SW480 (cell line): ENCODE measurements around the gene LARP1B.
"Not testable (repeated sequence)": the region's sequence is repeated elsewhere in the genome, so short reads cannot be mapped to it uniquely, and the experiment has no call there.

Experiments used
- DNase-seq: peaks from one replicate; pipeline ENCODE4 v3.0.0-alpha.2; 2016; ENCODE audit warnings: low spot score

LARP1B gene

GRCh38 chr4:128227991-128228571, 167.0 kb downstream of the LARP1B start:
- no peak for DNase-seq

GRCh38 chr4:128228845-128229795, 168.0 kb downstream of the LARP1B start:
- DNase-seq = no peak

DNA sequence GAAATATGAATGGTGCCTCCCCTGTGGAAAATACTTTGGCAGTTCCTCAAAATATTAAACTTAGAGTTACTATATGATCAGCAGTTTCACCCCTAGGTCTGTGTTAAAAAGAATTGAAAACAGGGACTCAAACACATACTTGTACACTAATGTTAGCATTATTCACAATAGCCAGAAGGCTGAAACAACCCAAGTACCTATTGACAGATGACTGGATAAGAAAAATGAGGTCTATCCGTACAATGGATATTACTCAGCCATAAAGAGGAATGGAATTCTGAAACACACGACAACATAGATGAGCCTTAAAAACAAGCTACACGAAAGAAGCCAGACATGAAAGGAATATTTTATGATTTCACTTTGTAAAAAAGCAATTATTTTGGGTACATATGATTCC, 171.6 kb downstream of the LARP1B start:
- DNase-seq = no peak

DNA sequence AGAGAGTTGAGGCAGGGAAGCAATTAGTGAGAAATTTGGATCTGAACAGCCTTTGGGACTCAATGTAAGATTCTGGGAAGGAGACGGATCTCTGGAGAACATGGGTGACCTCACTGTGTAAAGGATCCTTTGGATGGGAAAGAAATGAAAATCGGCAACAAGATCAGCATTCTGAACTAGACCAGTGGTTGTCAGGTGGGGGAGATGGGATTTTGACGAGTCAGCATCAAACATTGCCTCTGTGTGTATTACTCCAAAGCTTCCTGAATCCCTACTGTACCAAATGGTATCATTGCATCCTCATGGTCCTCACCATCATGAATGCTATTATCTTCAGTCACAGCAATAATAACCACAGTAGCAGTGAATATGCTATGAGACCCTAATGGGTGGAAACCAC, 173.7 kb downstream of the LARP1B start:
- DNase-seq = no peak

DNA sequence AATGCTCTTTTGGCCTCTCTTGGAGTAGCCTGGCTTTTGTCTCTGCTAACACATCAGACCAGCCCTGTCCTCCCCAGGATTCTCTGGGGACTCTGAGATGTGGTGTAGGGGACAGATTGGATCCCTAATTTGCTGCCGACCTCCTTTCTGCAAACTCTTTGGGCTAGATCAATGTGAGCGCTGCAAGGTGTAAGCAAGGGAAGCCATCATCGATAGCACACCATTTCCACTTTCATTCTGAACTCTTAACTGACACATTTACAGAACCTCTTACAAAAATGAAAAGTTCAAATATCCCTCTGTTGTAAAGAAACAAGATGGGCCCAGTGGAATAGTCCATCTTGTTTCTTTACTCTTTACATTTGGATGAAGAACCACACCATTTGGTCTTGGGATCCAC, 179.9 kb downstream of the LARP1B start:
- no peak for DNase-seq

DNA sequence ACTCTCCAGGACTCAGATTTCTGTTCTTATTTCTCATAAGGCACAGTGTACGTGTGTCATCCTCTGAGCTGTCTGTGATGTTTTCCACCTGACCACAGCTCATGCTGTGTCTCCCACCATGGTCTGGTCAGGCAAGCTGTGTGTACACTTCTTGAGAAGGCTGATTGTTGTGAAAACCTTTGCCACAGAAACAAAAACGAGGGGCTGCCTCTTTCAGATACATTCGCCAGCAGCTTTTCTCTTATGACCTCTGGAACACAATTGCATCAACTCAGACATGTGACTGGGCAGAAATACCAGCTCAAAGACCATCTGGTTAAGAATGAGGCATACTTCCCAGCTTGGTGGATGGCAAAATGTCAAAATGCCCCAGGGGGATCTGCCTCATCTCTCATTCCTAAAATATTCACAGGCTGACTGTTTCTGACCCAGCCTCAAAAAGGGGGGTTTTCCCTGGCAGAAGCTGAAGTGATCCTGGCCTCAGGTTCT, 180.4 kb downstream of the LARP1B start:
- no peak for DNase-seq

DNA sequence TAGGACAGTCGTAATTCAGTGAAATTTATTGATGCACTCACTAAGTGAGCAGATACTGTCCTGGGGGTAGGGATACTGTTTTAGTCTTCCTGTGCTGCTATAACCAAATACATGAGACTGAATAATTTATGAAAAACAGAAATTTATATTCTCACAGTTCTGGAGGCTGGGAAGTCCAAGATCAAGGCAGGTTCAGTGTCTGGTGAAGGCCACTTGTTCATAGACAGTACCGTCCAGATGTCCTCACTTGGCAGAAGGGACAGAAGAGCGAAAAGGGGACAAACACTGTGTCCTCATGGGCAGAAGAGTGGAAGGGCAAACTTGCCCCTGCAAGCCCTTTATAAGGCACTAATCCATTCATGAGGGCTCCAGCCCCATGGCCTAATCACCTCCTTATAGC, 180.9 kb downstream of the LARP1B start:
- DNase-seq = no peak

DNA sequence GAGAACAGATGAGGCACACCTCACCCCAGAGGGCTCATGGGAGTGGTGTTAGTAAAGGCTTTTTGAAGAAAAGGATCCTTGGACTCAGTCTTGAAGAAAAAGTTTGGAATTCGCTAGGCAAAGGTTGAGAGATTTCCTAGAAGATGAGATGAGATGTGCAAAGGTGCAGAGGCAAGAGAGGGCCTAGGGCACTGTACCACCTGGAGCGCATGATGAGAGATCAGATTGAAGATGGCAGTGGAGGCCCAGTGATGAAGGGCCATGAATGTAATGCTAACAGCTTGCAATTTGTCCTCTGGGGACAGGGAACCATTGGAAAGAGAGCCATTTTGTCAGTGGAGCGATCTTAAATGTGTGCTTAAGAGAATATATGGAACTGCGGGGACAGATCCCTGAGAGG, 181.5 kb downstream of the LARP1B start:
- no peak for DNase-seq

DNA sequence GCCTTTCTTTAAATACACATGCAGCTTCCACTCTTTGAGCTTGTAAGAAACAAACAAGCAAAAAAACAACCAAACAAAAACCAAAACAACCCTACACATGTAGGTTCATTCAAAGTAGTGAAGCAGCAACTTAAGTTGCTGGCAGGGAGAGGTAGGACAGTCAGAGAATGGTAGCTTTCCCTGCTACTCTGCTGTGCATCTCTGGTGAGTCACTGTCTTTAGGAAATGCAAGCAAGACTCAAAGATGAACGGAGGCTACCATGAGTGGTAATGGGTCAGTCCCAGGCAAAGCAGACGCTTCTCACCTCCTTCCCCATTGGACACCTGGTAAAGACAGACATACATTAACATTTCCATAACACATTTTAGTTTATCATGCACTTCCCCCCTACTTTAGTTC, 183.3 kb downstream of the LARP1B start:
- no peak for DNase-seq

DNA sequence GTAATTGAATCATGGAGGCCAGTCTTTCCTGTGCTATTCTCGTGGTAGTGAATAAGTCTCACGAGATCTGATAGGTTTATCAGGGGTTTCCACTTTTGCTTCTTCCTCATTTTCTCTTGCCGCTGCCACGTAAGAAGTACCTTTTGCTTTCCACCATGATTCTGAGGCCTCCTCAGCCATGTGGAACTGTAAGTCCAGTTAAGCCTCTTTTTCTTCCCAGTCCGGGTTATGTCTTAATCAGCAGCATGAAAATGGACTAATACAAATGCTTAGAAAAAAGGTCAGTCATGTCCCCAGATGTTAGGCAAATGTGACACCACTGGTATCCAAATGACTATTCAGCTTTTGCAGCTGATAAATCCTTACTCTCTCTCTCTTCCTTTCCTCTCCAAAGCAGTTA, 184.3 kb downstream of the LARP1B start:
- not testable (repeated sequence) for DNase-seq

DNA sequence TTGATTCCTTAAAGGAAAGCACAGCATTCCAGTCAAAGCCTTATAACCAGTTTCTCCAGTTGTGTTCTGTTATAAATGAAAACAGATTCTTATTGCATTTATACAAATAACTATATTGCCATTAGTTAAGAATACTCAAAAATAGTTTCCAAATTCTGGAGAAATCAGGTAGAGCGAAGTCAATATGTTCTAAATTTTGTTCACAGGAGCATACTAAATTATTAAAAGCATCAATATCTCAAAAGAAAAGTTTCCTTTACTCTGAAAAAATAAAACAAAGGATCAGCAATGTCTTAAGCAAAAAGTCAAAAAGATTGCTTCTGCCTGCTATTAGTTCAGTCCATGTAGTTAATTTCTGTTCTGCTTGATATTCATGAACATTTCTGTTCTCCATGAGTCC, 186.8 kb downstream of the LARP1B start:
- DNase-seq = no peak

- DNase-seq = no peak
These were observed 188.9 kb downstream of the LARP1B start for GRCh38 chr4:128249787-128250668.

DNA sequence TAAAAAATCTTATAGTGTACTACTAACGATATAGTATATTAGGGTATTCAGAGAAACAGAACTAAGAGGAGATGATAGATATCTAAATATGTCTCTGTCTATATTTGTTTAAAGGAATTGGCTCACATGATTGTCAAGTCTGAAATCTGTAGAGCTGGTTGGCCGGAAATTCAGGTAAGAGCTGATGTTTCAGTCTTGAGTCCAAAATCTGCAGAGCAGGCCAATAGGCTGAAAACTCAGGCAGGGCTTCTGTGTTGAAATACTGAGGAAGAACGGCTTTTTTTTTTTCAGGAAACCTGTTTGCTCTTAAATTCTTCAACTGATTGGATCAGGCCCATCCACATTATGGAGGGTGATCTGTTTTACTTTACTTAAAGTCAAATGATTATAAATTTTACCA, 194.8 kb downstream of the LARP1B start:
- DNase-seq = no peak

DNA sequence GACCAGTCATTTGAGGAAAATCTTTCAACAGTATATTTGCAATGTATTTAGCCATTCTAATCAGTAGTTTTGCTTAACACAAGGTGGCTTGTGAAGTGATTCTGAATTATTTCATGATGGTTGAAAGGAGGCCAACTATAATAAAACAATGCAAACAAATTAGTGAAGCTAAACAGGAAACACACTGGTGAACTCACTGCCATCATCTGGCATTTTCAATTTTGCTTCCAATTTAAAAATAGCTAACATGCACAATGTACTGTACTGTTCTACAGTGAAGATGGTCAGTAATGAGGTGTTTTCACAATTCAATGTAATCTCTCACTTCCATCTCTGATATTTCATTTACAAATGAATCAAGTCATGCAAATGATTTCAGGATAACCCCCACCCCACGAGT, 195.4 kb downstream of the LARP1B start:
- DNase-seq = no peak

DNA sequence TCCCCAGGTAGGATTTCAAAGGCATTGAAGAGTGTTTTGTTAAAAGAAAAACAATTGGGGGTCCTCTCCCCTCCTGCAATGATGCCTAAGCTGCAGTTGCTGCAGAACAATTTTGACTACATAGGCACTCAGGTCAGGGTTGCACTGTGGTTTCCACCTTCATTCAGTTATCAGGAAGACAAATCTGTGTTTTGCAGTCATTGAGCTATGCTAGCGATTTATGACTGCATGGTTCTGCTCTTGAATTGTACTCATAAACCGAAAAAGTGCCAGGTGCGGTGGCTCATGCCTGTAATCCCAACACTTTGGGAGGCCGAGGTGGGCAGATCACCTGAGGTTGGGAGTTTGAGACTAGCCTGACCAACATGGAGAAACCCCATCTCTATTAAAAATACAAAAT, 197.1 kb downstream of the LARP1B start:
- not testable (repeated sequence) for DNase-seq

DNA sequence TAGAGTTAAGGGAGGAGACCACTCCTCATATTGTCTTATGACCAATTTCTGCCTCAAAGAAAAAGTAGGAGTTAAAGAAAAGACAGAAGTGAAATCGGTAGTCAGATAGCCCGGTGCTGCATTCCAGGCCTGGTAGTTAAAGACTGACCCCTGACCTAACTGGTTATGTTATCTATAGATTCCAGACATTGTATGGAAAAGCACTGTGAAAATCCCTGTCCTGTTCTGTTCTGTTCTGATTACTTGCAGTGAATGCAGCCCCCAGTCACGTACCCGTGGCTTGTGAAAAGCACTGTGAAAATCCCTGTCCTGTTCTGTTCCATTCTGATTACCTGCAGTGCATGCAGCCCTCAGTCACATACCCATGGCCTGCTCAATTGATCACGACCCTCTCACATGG, 198.8 kb downstream of the LARP1B start:
- not testable (repeated sequence) for DNase-seq
